ENCODE data around the gene CACNA1E.
"Not testable (repeated sequence)": the region's sequence is repeated elsewhere in the genome, so short reads cannot be mapped to it uniquely, and the experiment has no call there.

The CACNA1E gene

DNA sequence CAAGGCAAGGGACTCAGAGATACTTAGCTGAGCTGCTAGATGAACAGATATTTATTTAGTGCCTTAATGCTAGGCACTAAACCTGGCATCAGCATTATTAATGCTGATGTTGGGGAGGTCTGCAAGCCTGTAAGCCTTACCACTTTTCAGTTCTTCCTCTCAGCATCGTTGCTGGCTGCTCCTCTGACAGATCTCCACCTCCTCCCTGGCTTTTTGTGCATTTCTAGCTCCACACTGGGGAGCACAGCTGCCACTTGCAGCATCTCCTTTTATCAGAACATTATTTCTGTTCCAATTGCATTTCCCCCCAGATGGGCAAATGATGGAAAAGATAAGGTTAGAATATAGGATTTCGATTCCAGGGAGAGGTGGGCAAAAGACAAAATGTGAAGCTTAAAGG is 34.8 kb downstream of the CACNA1E start:
- no peak for FAIRE-seq

DNA sequence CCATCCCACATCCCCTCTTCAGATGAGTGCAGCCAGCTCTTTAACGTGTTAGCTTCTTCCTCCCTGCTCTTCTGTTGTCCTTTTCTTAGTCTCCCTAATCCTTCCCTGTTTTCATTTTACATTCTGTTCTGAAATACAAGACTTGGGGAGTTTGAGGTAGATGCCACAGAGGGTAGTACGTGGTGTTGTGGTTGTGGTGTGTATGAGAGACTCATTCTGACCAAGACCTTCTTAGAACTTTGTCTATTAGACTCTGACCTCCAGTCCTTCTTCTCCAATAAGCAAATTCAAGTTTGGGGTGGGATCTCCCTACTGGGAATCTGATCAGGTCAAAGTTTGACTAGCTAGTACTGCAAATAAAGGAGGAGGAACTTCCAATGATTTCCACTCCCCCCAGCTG is 39.5 kb downstream of the CACNA1E start:
- FAIRE-seq: no peak

DNA sequence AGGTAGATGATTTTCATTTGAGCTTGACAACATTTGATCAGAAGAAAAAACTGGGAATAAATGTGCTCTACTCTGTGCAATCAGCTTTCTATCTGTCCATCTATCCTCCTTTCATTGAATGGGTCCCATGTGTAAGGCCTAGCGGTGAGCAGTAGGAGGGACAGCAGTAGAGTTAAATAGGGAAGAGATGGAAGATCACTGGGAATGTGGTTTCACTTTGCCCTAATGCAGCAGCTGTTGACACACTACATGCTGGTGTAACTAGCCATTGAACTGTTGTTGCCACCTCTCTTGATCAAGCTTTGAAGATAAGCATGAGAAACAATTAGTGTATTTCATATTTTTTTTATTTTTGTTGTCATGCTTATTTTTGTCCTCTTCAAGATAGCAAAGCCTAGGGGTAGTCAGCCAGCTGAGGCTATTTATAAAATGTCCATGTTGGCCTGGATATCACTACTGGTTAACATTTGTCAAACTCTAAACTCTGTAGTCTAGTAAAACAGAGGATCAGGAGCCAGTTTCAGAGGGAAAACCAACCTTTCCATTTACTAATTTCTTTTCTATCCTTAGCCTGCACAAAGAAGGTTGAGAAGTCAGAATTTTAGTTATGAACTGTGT is 41.9 kb downstream of the CACNA1E start:
- no peak for FAIRE-seq

DNA sequence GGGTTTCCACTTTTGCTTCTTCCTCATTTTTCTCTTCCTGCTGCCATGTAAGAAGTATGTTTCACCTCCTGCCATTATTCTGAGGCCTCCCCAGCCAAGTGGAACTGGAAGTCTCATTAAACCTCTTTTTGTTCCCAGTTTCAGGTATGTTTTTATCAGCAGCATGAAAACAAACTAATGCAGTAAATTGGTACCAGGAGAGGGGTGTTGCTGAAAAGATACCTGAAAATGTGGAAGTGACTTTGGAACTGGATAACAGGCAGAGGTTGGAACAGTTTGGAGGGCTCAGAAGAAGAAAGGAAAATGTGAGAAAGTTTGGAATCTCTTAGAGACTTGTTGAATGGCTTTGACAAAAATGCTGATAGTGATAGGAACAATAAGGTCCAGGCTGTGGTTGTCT is 44.9 kb downstream of the CACNA1E start:
- FAIRE-seq: not testable (repeated sequence)

DNA sequence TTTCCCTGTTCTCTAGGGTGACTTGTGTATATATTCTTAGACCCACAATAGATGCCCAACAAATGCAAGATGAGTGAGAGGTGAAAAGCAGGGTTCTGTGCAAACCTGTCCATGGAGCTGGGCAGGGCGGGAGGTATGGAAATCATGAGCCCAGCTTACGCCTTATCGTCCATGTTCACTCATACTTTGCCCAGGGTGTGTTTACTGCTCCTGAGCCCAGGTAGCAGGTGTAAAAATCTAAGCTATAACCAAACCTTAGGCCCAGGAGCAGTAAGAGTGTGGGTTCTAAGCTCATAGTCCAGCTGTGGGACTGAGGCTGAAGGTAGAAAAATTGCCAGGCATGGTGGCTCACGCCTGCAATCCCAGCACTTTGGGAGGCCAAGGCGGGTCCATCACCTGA is 48.1 kb downstream of the CACNA1E start:
- no peak for FAIRE-seq

DNA sequence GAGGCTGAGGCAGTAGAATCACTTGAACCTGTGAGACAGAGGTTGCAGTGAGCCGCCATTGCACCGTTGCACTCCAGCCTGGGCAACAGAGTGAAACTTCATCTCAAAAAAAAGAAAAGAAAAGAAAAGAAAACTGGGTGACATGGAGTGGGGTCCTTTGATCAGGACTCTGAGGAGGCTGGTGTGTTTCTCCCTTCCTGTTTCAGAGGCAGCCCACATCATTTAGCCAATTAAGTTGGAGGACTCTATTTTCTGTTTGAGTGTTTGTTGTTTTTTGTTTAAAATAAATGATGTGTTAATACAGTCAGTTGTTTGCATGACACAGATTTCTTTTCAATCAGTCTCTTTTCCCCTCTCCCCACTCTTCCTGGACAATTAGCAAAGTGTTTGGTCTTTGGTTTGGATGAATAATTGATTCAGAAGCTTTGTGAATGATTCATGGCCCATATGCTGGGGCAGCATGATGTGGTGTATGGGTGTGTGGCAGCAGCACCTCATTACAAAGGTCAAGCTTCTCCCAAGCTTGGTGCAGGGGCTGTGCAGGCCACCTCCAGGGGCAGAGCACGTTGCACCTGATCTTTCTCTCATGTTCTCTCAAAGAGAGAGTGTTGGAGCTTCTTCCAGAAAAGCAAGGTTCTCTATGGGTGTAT is 48.8 kb downstream of the CACNA1E start:
- FAIRE-seq: no peak

DNA sequence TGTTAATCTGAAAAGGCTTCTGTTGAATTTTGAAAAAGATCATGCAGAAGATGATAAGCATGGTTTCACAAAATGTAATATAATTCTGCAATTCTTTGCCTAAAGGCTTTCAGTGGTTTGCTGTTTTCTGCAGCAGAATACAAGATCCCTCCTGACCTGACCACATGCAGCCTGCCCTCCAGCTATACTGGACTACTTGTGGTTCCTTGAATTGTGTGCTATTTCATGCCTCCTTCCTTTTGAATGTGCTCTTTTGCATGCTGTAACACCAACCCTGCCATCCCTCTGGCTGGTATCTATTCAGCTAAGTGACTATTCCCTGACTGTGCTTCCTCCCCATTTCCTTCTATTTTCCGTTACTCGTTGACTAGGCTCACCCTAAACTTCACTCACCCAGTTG is 55.5 kb downstream of the CACNA1E start:
- FAIRE-seq: no peak

DNA sequence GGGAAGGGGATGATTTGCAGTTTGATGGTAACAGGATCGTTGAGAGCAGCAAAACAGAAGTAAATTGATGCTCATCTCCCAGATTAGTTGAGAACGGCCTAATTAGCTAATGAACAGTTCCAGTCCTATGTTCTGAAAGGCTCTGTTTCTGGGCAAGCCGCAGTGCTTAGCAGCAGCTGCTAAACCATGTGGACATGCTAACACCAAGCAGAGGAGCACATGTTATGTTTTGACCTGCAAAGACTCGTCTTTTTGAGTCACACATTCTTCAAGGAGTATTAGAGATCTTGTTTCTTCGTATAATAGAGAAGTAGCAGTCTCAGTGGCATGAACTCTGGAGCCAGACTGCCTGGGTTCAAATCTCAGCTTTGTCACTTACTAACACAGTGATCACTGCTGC is 58.1 kb downstream of the CACNA1E start:
- FAIRE-seq: no peak

DNA sequence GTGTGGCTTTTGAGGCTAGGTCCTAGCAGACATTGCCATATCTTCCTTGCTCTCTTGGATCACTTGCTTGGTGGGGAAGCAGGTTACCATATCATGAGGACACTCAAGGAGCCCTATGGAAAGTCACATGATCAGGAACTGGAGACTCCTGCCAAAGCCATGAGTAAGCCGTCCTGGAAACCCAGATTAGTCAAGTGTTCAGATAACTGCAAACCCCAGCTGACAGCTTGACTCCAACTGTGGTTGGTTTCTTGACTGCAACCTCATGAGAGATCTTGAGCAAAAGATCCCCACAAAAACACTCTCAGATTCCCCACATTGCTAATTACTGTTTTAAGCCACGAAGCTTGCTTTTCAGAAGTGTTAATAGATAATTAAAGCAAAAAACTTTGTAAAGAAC is 58.6 kb downstream of the CACNA1E start:
- no peak for FAIRE-seq

DNA sequence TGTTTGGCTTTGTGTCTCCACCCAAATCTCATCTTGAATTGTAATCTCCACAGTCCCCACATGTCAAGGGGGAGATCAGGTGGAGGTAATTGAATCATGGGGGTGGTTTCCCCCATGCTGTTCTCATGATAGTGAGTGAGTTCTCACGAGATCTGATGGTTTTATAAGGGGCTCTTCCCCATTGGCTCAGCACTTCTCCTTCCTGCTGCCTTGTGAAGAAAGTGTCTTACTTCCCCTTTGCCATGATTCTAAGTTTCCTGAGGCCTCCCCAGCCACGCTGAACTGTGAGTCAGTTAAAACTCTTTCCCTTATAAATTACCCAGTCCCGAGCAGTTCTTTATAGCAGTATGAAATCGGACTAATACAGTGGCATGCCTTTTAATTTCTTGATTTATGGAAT is 59.1 kb downstream of the CACNA1E start:
- not testable (repeated sequence) for FAIRE-seq

DNA sequence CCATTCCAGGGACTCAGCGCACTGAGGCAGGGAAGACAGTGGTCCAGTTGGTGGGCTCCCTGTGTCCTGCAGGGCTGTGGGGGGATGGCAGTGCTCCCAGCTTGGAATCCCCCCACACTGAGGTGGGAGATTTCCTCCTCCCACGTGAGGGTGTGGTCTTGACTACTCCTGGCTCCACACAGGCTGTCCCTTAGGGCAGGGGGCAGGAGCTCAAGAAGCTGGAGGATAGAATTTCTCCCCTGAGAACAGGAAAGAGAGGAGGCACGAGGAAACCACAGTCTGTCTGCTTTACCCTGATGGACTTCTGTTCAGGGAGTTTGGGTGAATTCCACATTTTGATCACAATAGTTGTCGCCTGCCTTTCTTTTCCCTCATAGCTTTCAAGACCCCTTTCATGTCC is 62.1 kb downstream of the CACNA1E start:
- no peak for FAIRE-seq

DNA sequence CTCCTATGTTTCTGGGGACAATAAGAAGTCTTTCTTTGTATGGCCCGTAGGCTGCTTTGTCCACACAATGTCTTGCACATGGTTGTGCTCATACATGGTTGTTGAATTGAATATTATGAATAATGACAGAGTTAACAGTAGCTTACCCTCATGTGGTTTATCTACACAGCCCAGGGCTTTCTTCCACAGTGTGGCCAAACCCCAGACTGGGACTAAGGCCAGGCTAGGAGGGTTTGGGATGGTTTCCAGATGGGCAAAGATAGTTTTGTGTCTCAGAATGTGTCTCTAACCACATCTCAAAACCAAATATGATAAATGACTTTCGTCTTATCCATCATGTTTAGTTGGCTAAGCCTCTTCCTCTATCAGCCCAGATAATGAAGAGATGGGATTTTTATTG is 65.2 kb downstream of the CACNA1E start:
- FAIRE-seq: no peak

DNA sequence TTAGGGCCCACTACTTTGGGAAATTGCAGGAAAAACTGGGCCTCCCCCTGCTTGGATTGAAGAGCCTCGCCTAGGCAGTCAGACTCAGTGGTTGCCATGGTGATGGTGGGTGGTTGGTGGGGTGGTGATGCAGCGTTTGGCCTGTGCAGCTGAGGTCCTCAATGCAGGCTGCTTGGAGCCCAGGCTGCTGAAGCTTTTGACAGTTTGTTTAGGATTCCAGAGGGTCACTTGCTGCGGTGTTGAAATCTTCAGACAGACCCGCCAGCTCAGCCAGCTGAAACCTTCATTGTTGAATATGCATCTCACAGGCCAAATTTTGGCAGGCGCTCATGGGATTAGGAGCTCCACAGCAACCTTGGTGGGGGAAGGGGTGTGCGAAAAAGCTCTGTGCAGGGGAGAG is 67.9 kb downstream of the CACNA1E start:
- FAIRE-seq: no peak

DNA sequence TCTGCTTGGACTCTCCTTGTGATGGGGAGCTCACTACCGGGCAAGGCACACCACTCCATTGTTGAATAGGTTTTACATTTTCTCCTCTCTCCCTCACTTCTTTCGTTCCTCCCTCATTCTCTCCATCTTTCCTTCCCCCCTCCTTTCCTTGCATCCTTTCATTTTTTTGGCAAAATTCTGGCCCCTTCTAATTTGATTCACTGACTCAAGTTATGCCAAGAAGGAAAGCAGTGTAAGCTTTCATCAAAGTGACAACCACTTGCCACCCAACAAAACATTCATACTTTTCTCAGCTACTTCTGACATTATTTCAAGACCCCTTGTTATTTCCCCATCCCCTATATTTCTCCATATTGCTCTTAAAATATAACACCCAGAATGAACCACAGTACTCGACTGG is 68.4 kb downstream of the CACNA1E start:
- FAIRE-seq: no peak

DNA sequence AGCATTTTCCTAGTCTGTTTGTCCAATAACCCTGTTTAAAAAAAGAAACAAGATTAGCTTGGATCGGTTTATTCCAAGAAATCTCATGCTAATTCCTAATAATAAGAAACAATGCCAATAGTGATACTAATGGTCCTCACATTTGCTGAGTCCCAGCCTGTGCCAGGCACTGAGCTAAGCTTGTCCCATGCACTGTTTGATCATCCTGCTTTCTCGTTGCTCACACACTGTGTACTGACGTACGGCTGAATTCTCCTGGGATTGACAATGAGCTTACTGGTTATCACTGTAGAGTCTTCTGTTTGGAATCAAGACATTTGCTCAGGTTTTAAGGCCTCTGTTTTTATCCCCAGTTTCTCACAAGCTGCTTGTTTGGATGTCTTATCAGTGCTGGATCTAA is 71.1 kb downstream of the CACNA1E start:
- no peak for FAIRE-seq

DNA sequence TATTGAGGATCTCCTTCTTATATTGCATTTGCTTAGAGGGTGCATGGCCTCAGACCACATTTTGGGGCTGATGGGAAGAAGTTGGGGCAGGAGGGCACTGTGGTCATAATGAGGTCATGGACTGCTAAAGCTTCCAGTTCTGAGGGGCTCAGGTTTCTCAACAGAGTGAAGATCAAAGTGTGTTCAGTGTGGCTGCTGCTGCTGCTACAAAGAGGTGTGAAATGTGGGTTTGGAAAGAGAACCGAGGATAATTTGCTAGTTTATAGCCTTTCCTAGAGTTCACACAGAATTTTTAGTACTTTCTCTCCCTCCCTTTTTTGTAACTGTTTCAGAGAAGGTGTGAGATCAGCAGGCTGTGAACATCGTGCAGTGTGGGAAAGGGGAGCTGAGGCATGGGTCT is 73.3 kb downstream of the CACNA1E start:
- FAIRE-seq: no peak

DNA sequence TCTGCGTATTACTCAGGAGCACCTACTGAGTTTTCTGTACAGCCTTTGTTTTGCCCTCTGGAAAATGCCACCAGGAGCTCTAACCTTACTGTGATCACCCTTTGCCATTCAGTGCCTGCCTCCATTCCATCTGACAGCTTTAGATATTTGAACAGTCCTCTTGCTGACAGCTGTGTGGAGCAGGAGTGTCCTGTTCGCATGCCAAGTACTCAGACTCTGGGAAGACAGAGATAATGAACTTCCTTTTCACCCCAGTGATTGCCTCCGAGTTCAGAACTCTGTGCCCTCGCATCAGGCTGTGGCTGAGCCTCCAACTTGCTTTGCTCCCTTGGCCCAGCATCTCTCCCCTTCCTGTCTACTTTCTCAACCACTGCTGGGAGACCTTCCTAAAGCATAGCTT is 74.0 kb downstream of the CACNA1E start:
- no peak for FAIRE-seq

DNA sequence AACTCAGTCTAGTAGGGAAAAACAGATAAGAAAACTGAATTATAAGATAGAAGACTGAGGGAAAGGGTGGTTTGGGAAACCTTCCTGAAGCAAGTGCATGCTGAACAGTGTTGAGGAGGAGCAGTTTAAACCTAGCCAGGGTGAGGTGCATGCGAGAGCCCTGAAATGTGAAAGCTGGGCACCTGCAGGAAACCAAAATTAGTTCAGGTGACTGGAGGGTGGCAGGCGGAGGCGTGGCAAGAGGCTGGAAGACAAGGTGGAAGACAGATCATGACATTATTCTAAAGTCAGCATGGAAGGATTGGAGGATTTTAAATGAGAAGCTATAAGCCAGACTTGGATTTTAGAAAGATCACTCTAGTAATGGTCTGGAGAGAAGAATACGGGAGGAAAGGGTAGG is 75.1 kb downstream of the CACNA1E start:
- FAIRE-seq: no peak

DNA sequence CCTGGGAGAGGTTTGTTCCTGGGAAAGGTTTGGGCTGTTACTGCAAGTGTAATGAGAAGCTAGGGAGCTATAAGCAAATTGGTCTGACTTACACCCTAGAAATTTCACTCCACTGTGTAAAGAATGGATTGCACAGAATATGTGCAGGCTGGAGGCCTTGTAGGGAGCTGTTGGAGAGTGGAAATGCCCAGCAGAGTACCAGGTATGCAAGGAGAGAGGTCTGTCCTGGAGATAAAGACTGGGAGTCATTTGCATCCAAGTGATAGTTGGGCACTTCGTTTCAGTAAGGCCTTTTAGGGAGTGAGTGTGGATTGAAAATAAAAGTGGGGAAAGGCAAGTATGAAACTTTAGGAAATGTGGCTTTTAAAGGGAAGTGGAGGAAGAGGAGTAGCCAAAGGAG is 75.8 kb downstream of the CACNA1E start:
- no peak for FAIRE-seq

DNA sequence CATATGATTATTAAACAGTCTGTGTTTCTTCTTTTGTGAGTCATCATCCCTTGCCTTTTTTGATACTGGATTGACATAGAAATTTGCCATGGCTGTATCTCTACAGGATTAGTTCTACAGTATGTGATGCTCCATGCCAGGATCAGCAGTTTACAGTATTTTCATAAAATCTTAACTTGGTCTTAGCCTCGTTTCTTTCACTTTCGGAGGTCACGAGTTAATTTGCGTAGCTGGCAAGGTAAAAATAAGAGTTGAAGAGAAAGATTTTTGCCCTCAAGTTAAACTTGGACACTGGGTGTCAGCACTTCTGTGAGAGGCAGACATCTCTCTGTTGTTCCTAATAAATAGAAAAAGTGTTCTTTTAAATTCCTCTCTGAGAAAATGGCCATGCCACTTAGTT is 79.1 kb downstream of the CACNA1E start:
- FAIRE-seq: no peak

DNA sequence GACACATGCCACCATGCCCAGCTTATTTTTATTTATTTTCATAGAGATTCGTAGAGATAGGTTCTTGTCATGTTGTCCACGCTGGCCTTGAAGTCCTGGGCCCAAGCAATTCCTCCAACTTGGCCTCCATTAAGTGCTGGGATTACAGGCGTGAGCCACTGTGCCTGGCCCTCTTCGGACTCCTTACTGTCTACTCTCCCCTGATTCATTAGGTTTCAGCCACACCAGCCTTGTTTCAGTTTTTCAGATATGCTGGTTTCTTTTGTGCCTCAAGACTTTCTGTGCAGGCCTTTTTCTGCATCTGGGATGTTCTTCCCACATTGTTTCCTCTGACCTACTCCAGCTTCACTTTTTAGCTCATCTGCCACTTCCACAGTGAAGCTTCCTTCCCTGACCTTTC is 85.4 kb downstream of the CACNA1E start:
- FAIRE-seq: no peak

DNA sequence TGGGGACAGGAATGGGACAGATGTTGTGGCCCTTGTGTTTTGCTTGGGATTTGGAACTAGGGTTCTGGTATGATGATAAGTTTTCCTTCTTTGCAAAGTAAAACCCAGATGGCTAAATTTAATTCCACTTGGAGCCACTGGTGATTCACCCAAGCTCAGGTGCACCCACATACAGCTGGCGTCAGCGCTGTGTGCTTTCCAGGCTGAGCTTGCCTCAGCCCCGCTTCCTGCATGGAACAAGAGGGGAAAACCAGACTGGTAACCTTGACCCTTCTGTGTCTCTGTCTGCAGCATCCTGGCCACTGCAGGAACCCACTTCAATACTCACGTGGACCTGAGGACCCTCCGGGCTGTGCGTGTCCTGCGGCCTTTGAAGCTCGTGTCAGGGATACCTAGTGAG is 94.2 kb downstream of the CACNA1E start:
- no peak for FAIRE-seq

DNA sequence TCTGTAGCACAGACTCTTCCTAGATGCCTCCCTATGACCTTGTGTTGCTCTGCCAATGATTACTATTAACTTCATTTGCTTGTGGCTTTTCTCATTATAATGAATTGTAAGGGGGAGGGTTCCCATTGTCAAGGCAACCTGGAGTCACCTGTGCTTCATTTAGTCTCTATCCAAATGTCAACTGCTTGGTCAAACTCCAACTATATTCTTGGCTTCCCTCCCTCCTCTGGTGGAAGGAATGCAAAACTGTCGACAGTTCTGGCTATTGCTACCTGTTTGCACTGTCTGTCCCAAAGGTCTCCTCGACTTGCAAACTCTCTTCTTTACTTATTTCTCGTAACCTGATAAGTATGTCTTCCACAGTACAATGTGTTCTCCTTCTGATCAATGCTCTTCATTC is 100.3 kb downstream of the CACNA1E start:
- FAIRE-seq: no peak

DNA sequence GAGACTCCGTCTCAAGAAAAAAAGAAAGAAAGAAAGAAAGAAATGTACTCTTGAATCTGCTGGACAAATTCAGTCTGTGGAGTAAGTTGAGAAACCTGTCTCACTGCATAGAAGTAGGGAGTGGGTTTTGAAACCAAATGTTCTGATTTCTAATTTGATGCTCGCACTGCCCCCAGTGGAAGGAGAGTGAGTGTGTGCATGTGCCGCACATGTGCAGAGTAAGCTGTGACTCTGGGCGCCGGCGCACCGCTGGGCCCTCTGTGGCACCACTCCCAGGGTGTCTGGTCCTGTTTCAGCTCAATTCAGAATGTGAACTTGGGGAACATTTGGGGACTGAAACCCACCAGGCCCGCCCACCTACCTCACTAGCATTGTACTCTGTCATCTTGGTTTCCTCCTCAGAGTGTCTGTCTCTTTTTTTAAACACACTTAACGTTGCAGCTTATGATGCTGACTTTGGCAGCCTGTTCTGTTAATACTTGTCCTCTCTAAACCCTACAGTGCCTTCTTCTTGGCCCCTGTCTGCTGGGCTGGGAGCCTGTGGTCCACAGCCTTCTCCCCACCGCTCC is 104.6 kb downstream of the CACNA1E start:
- FAIRE-seq: no peak

DNA sequence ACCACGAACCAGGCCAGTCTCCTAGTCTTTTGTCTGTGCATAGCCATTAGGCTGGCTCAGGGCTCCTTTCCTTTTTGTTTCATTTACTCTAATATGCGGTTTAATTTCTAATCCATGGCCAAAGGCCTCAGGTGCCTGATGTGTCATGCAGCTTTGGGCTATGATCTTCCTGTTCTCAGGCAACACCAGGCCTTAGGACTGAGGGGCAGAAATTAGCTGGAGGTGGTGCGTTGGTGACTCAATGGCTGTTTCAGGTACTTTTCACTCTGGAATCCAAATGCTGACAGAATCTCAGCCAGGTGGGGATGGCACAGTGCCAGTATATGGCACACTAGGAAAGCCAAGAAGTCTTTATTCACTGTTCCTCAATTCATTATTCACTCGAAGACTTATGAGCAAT is 105.3 kb downstream of the CACNA1E start:
- no peak for FAIRE-seq

All from A204.1 (cell line).